Measurements from ENCODE around the gene UBA3. TPM values are rescaled to one million over a fixed set of nuclear protein-coding genes. Genes with fewer than 3 reads are reported as not detected.

The UBA3 gene
- total RNA-seq, 1 donor from 2014 or later: 75.6 TPM

GRCh38 chr3:69005791-69006482, 74.2 kb downstream of the UBA3 start:
- Mint-ChIP-seq H3K27ac (ENCODE audit: unreplicated experiment) (no peak overlapping the region), H3K36me3 (ENCODE audit: low read depth) (peaks cover 14% of the 10 kb centered on the region), H3K27me3 (ENCODE audit: low read depth) (no peaks in the 10 kb centered on the region), H3K4me3 (no peak overlapping the region), H3K4me1 (peaks cover 30% of the 10 kb centered on the region), H3K9me3 (no peaks in the 10 kb centered on the region)
- TF ChIP-seq CTCF (conservative IDR thresholded peaks at IDR 0.05): no peak
- DNase-seq (ENCODE audit: low read depth, low spot score): no peak

GRCh38 chr3:69005071-69005790, 74.9 kb downstream of the UBA3 start:
- Mint-ChIP-seq H3K4me1 (peaks cover 23% of the 10 kb centered on the region), H3K36me3 (ENCODE audit: low read depth) (peaks cover 14% of the 10 kb centered on the region), H3K9me3 (no peaks in the 10 kb centered on the region), H3K27me3 (ENCODE audit: low read depth) (no peaks in the 10 kb centered on the region), H3K27ac (ENCODE audit: unreplicated experiment) (no peak overlapping the region), H3K4me3 (no peak overlapping the region)
- no peak for TF ChIP-seq CTCF (conservative IDR thresholded peaks at IDR 0.05)
- no peak for DNase-seq (ENCODE audit: low read depth, low spot score)

Small RNA genes lying within 50 kb of the gene (microRNA-seq; reads per million reads assigned to microRNA genes)
- 3.6 reads per million for gene MIR3136

Other genes with a start within 250 kb of the UBA3 start
- 0.72 and 1.6 TPM in 2 replicates for gene TAFA4, start 147.8 kb downstream of the UBA3 start, total RNA-seq
- 16.2 and 18.6 TPM in 2 replicates for gene EOGT, start 66.7 kb downstream of the UBA3 start, total RNA-seq
- gene TMF1, start 28.0 kb downstream of the UBA3 start, total RNA-seq: 18.5 and 21.3 TPM in 2 replicates
- 59.2 and 59.9 TPM in 2 replicates for gene ARL6IP5, start 4.6 kb upstream of the UBA3 start, total RNA-seq
- gene LMOD3, start 42.2 kb upstream of the UBA3 start, total RNA-seq: 3.8 and 4.2 TPM in 2 replicates

Data from neural crest cell (in vitro differentiated cells).